ENCODE results near the gene MEX3D.

DNA sequence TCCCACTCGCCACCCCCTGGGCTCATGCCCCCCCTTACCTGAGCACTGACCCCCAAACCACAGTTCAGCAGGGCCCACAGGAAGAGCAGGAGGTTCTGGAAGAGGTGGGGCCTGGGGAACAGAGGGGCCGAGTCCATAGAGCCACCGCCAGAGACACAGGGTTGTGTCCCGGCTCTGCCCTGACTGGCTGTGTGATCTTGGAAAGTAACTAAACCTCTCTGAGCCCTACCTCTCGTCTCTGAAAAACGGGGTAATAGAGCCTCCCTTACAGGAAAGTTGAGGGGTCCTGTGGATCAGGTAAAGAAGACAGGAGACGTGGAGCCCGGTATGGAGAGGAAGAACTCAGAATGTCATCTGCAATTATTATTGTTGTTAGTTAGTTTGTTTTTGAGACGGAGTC lies 57.3 kb downstream of the MEX3D start:
- TF ChIP-seq, protein P1, sequence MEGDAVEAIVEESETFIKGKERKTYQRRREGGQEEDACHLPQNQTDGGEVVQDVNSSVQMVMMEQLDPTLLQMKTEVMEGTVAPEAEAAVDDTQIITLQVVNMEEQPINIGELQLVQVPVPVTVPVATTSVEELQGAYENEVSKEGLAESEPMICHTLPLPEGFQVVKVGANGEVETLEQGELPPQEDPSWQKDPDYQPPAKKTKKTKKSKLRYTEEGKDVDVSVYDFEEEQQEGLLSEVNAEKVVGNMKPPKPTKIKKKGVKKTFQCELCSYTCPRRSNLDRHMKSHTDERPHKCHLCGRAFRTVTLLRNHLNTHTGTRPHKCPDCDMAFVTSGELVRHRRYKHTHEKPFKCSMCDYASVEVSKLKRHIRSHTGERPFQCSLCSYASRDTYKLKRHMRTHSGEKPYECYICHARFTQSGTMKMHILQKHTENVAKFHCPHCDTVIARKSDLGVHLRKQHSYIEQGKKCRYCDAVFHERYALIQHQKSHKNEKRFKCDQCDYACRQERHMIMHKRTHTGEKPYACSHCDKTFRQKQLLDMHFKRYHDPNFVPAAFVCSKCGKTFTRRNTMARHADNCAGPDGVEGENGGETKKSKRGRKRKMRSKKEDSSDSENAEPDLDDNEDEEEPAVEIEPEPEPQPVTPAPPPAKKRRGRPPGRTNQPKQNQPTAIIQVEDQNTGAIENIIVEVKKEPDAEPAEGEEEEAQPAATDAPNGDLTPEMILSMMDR (conservative IDR thresholded peaks at IDR 0.05; ENCODE audit: low read depth, low read length) = no peak
- TF ChIP-seq POLR2A (IDR thresholded peaks at IDR 0.05; ENCODE audit: low read depth, low read length) = no peak
- no peak for TF ChIP-seq SMC3 (IDR thresholded peaks at IDR 0.05; ENCODE audit: low read depth, low read length)
- no peak for TF ChIP-seq CHD1 (IDR thresholded peaks at IDR 0.05; ENCODE audit: low read depth, low read length)
- no peak for TF ChIP-seq MAFK (IDR thresholded peaks at IDR 0.05; ENCODE audit: low read depth, low read length)
- TF ChIP-seq, protein P2, sequence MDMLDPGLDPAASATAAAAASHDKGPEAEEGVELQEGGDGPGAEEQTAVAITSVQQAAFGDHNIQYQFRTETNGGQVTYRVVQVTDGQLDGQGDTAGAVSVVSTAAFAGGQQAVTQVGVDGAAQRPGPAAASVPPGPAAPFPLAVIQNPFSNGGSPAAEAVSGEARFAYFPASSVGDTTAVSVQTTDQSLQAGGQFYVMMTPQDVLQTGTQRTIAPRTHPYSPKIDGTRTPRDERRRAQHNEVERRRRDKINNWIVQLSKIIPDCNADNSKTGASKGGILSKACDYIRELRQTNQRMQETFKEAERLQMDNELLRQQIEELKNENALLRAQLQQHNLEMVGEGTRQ (IDR thresholded peaks at IDR 0.05; ENCODE audit: low read depth, low read length) = no peak
- no peak for TF ChIP-seq MAZ (IDR thresholded peaks at IDR 0.05; ENCODE audit: borderline replicate concordance, low read depth, low read length)
- no peak for TF ChIP-seq NFE2L2 (IDR thresholded peaks at IDR 0.05; ENCODE audit: low read depth, low read length)
- TF ChIP-seq ELK1 (IDR thresholded peaks at IDR 0.05; ENCODE audit: borderline replicate concordance, low read depth, low read length) = no peak

Data from IMR-90 (cell line).